Mucosa of rectum (tissue), 2 donors: ENCODE results near the gene DUSP3.
A peak's percentile ranks its signal among the peaks of the same experiment; 100 is the strongest.

Source experiments
- H3K27ac ChIP-seq, 2 donors: one replicate each; pipeline ENCODE4 v1.7.0; 2013; ENCODE audit warnings: inconsistent platforms in 2 of 2, low read depth in 2 of 2, low read length in 2 of 2
- H3K27me3 ChIP-seq, 2 donors: one replicate each; pipeline ENCODE4 v1.7.0; 2013; ENCODE audit warnings: low read length in 2 of 2; ENCODE audit not compliant: control insufficient read depth in 2 of 2, insufficient read depth in 2 of 2
- H3K36me3 ChIP-seq, 2 donors: one replicate each; pipeline ENCODE4 v1.7.0; 2013; ENCODE audit warnings: low read length in 2 of 2; ENCODE audit not compliant: control insufficient read depth in 2 of 2, insufficient read depth in 2 of 2
- H3K4me1 ChIP-seq, 2 donors: one replicate each; pipeline ENCODE4 v1.7.0; 2013; ENCODE audit warnings: low read length in 2 of 2, mild to moderate bottlenecking in 1 of 2; ENCODE audit not compliant: control insufficient read depth in 2 of 2, insufficient read depth in 2 of 2
- H3K4me3 ChIP-seq, 2 donors: one replicate each; pipeline ENCODE4 v1.7.0; 2013; ENCODE audit warnings: low read length in 2 of 2
- H3K9ac ChIP-seq, 2 donors: one replicate each; pipeline ENCODE4 v1.7.0; 2013; ENCODE audit warnings: low read length in 2 of 2, low read depth in 1 of 2, mild to moderate bottlenecking in 1 of 2
- H3K9me3 ChIP-seq, 2 donors: one replicate each; pipeline ENCODE4 v1.7.0; 2013; ENCODE audit warnings: low read length in 2 of 2; ENCODE audit not compliant: control insufficient read depth in 2 of 2
- donor health status: healthy.
- donor health status: Normal muscosa, but diverticular disease.

Gene DUSP3

GRCh38 chr17:43770957-43771356 is 7.8 kb downstream of the DUSP3 start:
- no peaks in the 10 kb centered on the region for H3K9me3 ChIP-seq
- H3K9ac ChIP-seq = no peak overlapping the region
- H3K27ac ChIP-seq = no peak overlapping the region
- no peaks in the 10 kb centered on the region for H3K27me3 ChIP-seq
- peaks cover 35 to 52% of the 10 kb centered on the region in 2 donors for H3K36me3 ChIP-seq
- H3K4me3 ChIP-seq = no peak overlapping the region
- peaks cover 9 to 11% of the 10 kb centered on the region in 2 donors for H3K4me1 ChIP-seq

GRCh38 chr17:43769859-43770258 is 8.9 kb downstream of the DUSP3 start:
- peaks cover 8 to 9% of the 10 kb centered on the region in 2 donors for H3K4me1 ChIP-seq
- no peak overlapping the region for H3K9ac ChIP-seq
- peaks cover 33 to 47% of the 10 kb centered on the region in 2 donors for H3K36me3 ChIP-seq
- H3K4me3 ChIP-seq = no peak overlapping the region
- H3K27ac ChIP-seq = no peak overlapping the region
- no peaks in the 10 kb centered on the region for H3K9me3 ChIP-seq
- H3K27me3 ChIP-seq = no peaks in the 10 kb centered on the region

GRCh38 chr17:43769426-43769825 is 9.4 kb downstream of the DUSP3 start:
- Histone ChIP-seq H3K4me3 (no peak overlapping the region), H3K27ac (no peak overlapping the region), H3K27me3 (no peaks in the 10 kb centered on the region), H3K4me1 (peaks cover 8 to 9% of the 10 kb centered on the region in 2 donors), H3K9me3 (no peaks in the 10 kb centered on the region), H3K9ac (no peak overlapping the region), H3K36me3 (peaks cover 29 to 43% of the 10 kb centered on the region in 2 donors)

- no peak overlapping the region for H3K27ac ChIP-seq
Observed at GRCh38 chr17:43768943-43769342, 9.8 kb downstream of the DUSP3 start.

GRCh38 chr17:43768382-43768781 is 10.4 kb downstream of the DUSP3 start:
- Histone ChIP-seq H3K4me1 (peaks cover 8 to 9% of the 10 kb centered on the region in 2 donors), H3K9me3 (no peaks in the 10 kb centered on the region), H3K36me3 (peaks cover 25 to 36% of the 10 kb centered on the region in 2 donors), H3K4me3 (no peak overlapping the region), H3K27ac (peak overlapping the region in 1 of 2 donors; percentile 17), H3K9ac (no peak overlapping the region), H3K27me3 (no peaks in the 10 kb centered on the region)

More at GRCh38 chr17:43768943-43769342, 9.8 kb downstream of the DUSP3 start:
- H3K4me3 ChIP-seq = no peak overlapping the region
- H3K9ac ChIP-seq = no peak overlapping the region
- H3K4me1 ChIP-seq = peaks cover 8 to 9% of the 10 kb centered on the region in 2 donors
- no peaks in the 10 kb centered on the region for H3K9me3 ChIP-seq
- no peaks in the 10 kb centered on the region for H3K27me3 ChIP-seq
- H3K36me3 ChIP-seq = peaks cover 26 to 38% of the 10 kb centered on the region in 2 donors

GRCh38 chr17:43767713-43768059 is 11.1 kb downstream of the DUSP3 start:
- Histone ChIP-seq H3K9me3 (no peaks in the 10 kb centered on the region), H3K27me3 (no peaks in the 10 kb centered on the region), H3K4me1 (peaks cover 5% of the 10 kb centered on the region in 2 donors), H3K9ac (no peak overlapping the region), H3K27ac (no peak overlapping the region), H3K4me3 (no peak overlapping the region), H3K36me3 (peaks cover 18 to 33% of the 10 kb centered on the region in 2 donors)

- Histone ChIP-seq H3K27me3 (no peaks in the 10 kb centered on the region), H3K36me3 (peaks cover 13 to 28% of the 10 kb centered on the region in 2 donors), H3K4me1 (peaks cover under 1 to 3% of the 10 kb centered on the region in 2 donors), H3K4me3 (no peak overlapping the region), H3K9me3 (no peaks in the 10 kb centered on the region), H3K9ac (no peak overlapping the region), H3K27ac (no peak overlapping the region)
Observed at GRCh38 chr17:43767053-43767712, 11.6 kb downstream of the DUSP3 start.

GRCh38 chr17:43766413-43767052 is 12.2 kb downstream of the DUSP3 start:
- peaks cover 11 to 25% of the 10 kb centered on the region in 2 donors for H3K36me3 ChIP-seq

GRCh38 chr17:43760254-43760852 is 18.4 kb downstream of the DUSP3 start:
- Histone ChIP-seq H3K27ac (no peak overlapping the region), H3K36me3 (no peaks in the 10 kb centered on the region), H3K9me3 (no peaks in the 10 kb centered on the region), H3K9ac (no peak overlapping the region), H3K4me3 (no peak overlapping the region), H3K27me3 (peaks cover 18 to 24% of the 10 kb centered on the region in 2 donors), H3K4me1 (peaks cover 1 to 3% of the 10 kb centered on the region in 2 donors)

More at GRCh38 chr17:43766413-43767052, 12.2 kb downstream of the DUSP3 start:
- Histone ChIP-seq H3K4me3 (no peak overlapping the region), H3K27me3 (no peaks in the 10 kb centered on the region), H3K9ac (no peak overlapping the region), H3K9me3 (no peaks in the 10 kb centered on the region), H3K4me1 (peaks cover 0 to 3% of the 10 kb centered on the region in 2 donors), H3K27ac (no peak overlapping the region)

- Histone ChIP-seq H3K4me1 (peaks cover 3% of the 10 kb centered on the region in 2 donors), H3K9me3 (no peaks in the 10 kb centered on the region), H3K4me3 (no peak overlapping the region), H3K9ac (no peak overlapping the region), H3K27ac (no peak overlapping the region), H3K27me3 (peaks cover 21 to 26% of the 10 kb centered on the region in 2 donors), H3K36me3 (no peaks in the 10 kb centered on the region)
Observed at GRCh38 chr17:43759836-43760235, 18.9 kb downstream of the DUSP3 start.
